ENCODE results near the gene RFNG. TPM values are rescaled to one million over a fixed set of nuclear protein-coding genes. Genes with fewer than 3 reads are reported as not detected.

RFNG gene
- total RNA-seq, 2 experiments from 2014 or later = 17.6 to 18.0 TPM

DNA sequence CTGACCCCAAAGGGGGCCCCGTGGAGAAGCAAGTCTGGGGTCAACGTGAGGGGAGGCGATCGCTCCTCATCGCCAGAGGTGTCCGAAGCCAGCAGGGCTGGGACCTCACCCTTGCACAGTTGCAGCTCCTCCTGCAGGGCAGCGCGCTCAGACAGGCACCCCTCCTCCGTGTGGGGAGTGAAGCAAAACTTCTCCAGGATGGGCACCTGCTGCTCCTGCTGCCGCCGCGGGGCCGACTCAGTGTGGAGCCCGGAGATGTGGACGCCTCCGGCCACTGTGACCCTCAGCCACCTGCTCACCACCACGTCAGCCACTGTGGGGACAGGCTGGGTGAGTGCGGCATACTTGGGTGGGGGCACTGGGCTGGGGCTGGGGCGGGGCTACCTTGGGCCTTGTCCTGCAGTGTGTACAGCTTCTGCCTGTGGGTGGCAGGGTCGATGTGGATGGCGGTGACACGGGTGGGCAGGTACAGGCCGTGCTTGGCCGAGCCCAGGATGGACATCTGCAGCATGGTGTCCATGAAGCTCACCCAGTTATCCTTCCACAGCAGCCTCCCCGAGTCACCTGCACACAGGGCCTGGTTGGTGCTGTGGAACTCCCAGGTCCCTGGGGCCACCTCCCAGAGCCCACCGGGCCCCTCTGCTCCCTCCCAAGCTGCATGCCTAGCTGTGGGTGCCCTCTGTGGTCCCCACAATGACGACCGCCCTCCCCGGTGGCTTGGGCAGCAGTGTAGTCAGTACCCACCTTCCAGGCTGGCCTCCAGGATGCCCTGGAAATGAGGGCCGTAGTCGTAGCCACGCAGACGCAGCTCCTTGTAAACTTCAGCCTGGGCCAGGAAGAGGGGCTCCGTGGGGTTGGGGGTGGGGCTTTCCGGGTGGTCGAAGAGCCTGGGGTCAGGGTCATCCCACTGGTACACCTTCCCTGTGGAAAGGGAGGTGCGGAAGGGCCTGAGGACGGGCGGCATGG is 35.6 kb upstream of the RFNG start:
- Mint-ChIP-seq H3K4me3 (no peak overlapping the region), H3K4me1 (ENCODE audit: low read depth) (no peaks in the 10 kb centered on the region), H3K9me3 (no peaks in the 10 kb centered on the region), H3K27me3 (ENCODE audit: low read depth) (no peaks in the 10 kb centered on the region), H3K27ac (no peak overlapping the region), H3K36me3 (ENCODE audit: low read depth) (peaks cover 25% of the 10 kb centered on the region)
- CTCF ChIA-PET = no interaction called here
- intact Hi-C loops (cut with micrococcal nuclease) = no loop called here
- no peak for DNase-seq

DNA sequence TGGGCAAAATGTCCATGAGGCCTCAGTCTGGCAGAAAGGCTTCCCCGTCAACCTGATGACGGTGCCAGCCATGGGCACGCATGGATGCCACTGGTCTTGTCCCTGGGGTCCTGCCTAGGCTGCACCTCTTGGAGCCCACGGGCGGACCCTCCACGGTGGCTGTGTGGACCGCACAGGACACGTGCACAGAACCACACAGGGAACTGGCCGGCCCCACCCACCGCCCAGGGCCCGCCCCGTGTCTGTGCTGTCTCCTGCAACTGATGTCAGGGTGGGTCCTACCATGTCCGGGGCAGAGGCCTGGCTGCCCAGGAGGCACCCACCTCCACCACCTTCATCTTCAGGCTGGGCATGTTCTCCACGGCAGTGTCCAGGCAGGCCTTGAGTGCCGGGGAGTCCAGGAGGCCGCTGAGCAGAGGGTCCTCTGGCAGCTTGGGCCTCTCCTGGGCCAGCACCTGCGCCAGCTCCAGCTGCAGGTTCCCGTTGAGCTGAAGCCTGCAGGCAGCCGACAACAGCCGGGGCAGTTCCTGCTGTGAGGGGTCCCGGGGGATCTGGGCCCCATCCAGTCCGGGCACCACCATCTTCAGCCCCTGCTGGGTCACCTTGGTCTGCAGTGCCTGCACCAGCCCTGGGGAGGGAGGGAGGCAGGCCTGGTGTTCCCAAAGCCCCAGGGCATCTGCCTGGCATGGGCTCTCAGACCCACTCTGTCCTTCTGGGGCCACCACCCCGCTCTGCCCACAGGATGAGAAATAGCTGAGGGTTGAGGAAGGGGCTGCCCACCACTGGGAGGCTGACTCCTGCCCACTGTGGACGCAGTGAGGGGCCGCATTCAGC is 34.5 kb upstream of the RFNG start:
- intact Hi-C loops (cut with micrococcal nuclease) = no loop called here
- Mint-ChIP-seq H3K36me3 (ENCODE audit: low read depth) (peaks cover 30% of the 10 kb centered on the region), H3K9me3 (no peaks in the 10 kb centered on the region), H3K27me3 (ENCODE audit: low read depth) (no peaks in the 10 kb centered on the region), H3K4me1 (ENCODE audit: low read depth) (no peaks in the 10 kb centered on the region), H3K27ac (no peak overlapping the region), H3K4me3 (no peak overlapping the region)
- DNase-seq = no peak
- CTCF ChIA-PET = no interaction called here

DNA sequence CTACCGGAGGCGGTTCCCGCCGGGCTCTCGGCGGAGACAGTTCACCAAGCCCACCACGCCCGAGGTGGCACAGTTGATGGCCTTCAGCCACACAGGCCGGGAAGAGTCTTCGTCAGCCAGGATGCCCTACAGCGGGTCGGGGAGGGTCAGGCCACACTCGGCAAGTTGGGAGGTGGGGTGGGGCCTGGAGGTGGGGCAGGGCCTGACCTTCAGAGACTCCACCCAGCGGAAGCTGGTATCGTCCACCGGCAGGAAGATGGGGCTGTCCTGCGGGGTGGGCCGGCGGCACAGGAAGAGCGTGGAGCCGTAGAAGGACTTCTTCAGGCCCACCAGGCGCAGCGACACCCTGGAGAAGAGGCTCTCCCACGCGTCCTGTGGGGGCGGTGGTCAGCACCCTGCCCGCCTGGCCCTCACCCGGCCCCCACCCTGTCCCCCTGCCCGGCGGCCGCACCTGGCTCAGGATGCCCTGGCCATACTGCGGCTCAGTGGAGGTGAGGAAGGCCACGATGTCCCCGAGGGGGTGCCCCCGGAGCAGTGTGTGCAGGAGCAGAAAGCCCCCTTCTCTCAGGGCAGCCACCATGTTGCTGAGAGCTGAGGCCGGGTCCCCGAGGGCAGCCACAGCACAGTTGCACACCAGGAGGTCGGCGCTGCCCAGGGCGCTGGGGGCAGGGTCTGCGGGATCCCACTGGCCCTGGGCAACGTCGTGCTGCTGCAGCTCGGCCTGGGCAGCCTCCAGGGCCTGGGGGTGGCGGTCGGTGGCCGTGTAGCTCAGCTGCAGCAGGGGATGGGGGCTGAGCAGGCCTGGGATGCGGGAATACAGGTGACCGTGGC is 33.6 kb upstream of the RFNG start:
- intact Hi-C loops (cut with micrococcal nuclease) = no loop called here
- H3K36me3 Mint-ChIP-seq (ENCODE audit: low read depth) = peaks cover 26% of the 10 kb centered on the region
- H3K27me3 Mint-ChIP-seq (ENCODE audit: low read depth) = no peaks in the 10 kb centered on the region
- CTCF ChIA-PET = no interaction called here
- H3K4me1 Mint-ChIP-seq (ENCODE audit: low read depth) = no peaks in the 10 kb centered on the region
- H3K9me3 Mint-ChIP-seq = no peaks in the 10 kb centered on the region
- DNase-seq = no peak
- no peak overlapping the region for H3K4me3 Mint-ChIP-seq
- H3K27ac Mint-ChIP-seq = no peak overlapping the region

DNA sequence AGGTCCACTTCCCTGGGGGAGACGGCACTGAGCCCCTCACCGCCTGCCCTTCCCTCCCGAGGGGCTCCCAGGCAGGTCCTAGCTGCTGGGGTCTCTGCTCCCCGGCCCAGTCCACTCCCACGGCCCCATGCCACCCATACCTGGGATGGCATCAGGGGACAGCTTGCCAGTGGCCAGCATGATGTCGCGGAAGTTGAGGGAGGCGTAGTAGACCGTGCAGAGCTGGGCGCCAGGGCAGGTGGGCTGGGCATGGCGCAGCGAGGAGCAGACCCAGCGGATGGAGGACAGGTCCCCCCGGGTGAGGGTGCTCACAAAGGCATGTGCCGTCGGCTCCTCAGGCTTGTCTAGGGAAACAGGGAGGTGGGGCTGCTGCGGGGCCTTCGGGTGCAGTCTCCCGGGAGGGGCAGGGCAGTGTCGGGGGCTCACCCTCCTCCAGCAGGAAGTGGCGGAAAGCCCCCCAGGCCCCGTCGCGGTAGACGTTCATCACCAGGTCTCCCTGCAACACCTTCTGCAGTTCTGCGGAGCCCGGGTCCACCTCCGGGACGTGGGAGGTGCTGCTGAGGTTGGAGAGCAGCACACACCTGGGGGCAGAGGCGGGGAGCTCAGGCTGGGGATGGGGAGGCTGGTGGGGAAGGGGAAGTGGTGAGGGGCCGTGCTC is 32.9 kb upstream of the RFNG start:
- peaks cover 32% of the 10 kb centered on the region for H3K36me3 Mint-ChIP-seq (ENCODE audit: low read depth)
- intact Hi-C loops (cut with micrococcal nuclease) = no loop called here
- H3K4me1 Mint-ChIP-seq (ENCODE audit: low read depth) = no peaks in the 10 kb centered on the region
- H3K27ac Mint-ChIP-seq = no peak overlapping the region
- no peaks in the 10 kb centered on the region for H3K27me3 Mint-ChIP-seq (ENCODE audit: low read depth)
- no peak for DNase-seq
- CTCF ChIA-PET = no interaction called here
- no peaks in the 10 kb centered on the region for H3K9me3 Mint-ChIP-seq
- H3K4me3 Mint-ChIP-seq = no peak overlapping the region

DNA sequence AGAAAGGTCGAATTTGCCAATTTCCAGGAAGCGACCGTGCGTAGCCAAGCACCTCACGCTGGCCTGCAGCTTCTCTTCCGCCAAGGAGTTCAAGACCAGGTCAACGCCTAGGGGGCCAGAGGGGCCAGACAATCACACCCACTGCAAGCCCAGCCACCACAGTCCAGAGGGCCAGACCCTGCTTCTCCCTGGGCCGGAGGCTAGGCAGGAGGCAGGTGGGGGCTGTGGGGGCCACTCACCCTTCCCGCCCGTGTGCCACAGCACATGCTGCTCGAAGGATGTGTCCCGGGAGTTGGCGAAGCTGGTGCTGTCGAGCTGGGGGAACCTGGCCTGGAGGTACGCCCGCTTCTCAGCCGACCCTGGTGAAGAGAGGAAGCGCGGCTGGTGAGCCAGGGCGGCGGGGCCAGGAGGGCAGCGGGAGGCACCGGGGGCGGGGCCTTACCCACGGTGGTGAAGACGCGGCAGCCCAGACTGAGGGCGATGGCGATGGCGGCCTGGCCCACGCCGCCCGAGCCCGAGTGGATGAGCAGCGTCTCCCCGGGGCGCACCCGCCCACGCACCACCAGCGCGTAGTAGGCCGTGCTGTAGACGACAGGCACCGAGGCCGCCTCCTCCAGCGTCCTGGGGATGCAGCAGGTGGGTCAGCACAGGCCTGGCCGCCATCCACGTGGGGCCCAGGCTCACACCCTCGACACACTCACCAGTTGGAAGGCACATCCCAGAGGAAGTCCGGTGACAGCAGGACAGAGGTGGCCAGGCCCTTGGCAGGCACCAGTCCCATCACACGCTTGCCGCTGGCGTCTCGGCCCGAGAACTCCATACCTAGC is 32.1 kb upstream of the RFNG start:
- intact Hi-C loops (cut with micrococcal nuclease) = no loop called here
- no peaks in the 10 kb centered on the region for H3K27me3 Mint-ChIP-seq (ENCODE audit: low read depth)
- DNase-seq = no peak
- peaks cover 36% of the 10 kb centered on the region for H3K36me3 Mint-ChIP-seq (ENCODE audit: low read depth)
- no peaks in the 10 kb centered on the region for H3K9me3 Mint-ChIP-seq
- H3K4me1 Mint-ChIP-seq (ENCODE audit: low read depth) = no peaks in the 10 kb centered on the region
- CTCF ChIA-PET = no interaction called here
- no peak overlapping the region for H3K4me3 Mint-ChIP-seq
- H3K27ac Mint-ChIP-seq = no peak overlapping the region

DNA sequence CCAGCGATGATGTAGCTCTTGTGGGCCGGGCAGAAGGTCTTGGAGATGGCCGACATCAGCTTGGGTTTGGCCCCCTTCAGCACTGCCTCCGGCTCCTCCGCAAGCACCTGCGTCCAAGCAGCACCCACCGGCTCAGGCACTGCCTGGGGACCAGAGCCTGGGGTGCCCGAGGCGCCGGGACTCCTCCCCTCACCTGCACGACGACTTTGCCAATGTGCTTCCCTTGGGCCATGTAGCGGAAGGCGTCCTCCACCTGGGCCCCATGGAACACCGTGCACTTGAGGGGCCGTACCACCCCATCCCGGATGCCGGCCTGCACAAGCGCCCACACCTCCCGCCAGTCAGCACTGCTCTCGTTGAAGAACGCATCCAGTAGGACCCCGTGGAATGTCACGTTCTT is 31.4 kb upstream of the RFNG start:
- Mint-ChIP-seq H3K9me3 (no peaks in the 10 kb centered on the region), H3K36me3 (ENCODE audit: low read depth) (peaks cover 35% of the 10 kb centered on the region), H3K4me3 (no peak overlapping the region), H3K27me3 (ENCODE audit: low read depth) (no peaks in the 10 kb centered on the region), H3K4me1 (ENCODE audit: low read depth) (no peaks in the 10 kb centered on the region), H3K27ac (no peak overlapping the region)
- CTCF ChIA-PET = no interaction called here
- intact Hi-C loops (cut with micrococcal nuclease) = no loop called here
- DNase-seq = no peak

DNA sequence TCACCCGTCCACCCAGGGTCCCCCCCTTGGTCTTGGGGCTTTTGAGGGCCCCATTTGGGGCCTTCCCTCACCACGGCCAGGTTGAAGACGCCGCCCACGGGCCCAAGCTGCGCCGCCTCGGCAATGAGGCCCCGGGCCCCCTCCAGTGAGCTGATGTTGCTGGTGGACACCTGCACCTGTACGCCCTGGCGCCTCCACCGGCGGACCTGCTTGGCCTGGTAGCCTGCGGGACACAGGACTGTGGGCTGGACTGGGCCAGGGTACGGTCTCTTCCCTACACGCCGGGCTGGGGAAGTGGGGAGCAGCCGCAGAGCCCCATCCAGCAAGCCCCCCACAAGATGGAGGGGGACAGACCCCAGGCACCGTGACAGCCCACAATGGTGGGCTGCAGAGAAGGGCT is 30.8 kb upstream of the RFNG start:
- Mint-ChIP-seq H3K4me1 (ENCODE audit: low read depth) (no peaks in the 10 kb centered on the region), H3K36me3 (ENCODE audit: low read depth) (peaks cover 34% of the 10 kb centered on the region)

DNA sequence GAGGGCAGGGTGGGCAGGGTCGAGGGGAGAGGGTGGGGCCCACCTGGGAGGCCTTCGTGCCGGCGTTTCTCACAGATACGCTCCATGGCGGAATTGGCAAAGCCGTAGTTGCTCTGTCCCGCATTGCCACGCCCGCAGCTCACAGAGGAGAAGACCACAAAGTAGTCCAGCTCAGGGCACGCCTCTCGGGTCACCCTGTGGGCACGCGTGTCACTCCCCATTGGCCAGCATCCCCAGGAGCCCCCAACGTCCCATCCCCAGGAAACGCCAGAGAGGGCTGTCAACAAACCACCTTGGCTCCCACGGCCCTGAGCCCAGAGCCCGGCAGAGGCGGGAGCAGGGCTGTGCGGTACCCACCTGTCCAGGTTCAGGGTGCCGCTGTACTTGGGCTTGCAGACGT is 30.4 kb upstream of the RFNG start:
- Mint-ChIP-seq H3K9me3 (no peaks in the 10 kb centered on the region), H3K4me1 (ENCODE audit: low read depth) (no peaks in the 10 kb centered on the region), H3K27ac (no peak overlapping the region), H3K4me3 (no peak overlapping the region), H3K36me3 (ENCODE audit: low read depth) (peaks cover 34% of the 10 kb centered on the region), H3K27me3 (ENCODE audit: low read depth) (no peaks in the 10 kb centered on the region)
- CTCF ChIA-PET = no interaction called here
- intact Hi-C loops (cut with micrococcal nuclease) = no loop called here
- DNase-seq = no peak

More for the DNA sequence above, 30.8 kb upstream of the RFNG start:
- no peak for DNase-seq
- Mint-ChIP-seq H3K27me3 (ENCODE audit: low read depth) (no peaks in the 10 kb centered on the region), H3K27ac (no peak overlapping the region), H3K9me3 (no peaks in the 10 kb centered on the region), H3K4me3 (no peak overlapping the region)
- intact Hi-C loops (cut with micrococcal nuclease) = no loop called here
- CTCF ChIA-PET = no interaction called here

DNA sequence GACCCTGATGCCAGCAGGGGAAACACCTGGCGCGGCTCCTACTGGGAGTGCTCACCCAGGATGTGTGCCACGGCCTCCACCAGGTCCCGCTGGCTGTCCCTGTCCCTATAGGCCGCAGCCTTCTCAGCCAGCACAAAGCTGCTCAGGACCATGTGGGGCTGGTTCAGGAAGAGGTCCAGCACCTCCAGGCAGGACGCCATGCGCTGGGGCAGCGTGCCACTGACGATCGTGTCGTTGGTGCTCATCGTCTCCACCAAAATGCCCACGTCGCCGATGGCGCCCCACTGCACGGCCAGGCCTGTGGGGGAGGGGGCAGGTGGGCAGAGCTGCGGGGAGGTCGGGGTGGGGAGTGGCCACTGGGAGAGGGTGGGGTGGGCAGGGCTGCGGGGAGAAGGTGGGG is 29.9 kb upstream of the RFNG start:
- Mint-ChIP-seq H3K27ac (no peak overlapping the region), H3K4me1 (ENCODE audit: low read depth) (no peaks in the 10 kb centered on the region), H3K9me3 (no peaks in the 10 kb centered on the region), H3K27me3 (ENCODE audit: low read depth) (no peaks in the 10 kb centered on the region), H3K36me3 (ENCODE audit: low read depth) (peaks cover 34% of the 10 kb centered on the region), H3K4me3 (no peak overlapping the region)
- intact Hi-C loops (cut with micrococcal nuclease) = no loop called here
- DNase-seq = no peak
- CTCF ChIA-PET = no interaction called here

DNA sequence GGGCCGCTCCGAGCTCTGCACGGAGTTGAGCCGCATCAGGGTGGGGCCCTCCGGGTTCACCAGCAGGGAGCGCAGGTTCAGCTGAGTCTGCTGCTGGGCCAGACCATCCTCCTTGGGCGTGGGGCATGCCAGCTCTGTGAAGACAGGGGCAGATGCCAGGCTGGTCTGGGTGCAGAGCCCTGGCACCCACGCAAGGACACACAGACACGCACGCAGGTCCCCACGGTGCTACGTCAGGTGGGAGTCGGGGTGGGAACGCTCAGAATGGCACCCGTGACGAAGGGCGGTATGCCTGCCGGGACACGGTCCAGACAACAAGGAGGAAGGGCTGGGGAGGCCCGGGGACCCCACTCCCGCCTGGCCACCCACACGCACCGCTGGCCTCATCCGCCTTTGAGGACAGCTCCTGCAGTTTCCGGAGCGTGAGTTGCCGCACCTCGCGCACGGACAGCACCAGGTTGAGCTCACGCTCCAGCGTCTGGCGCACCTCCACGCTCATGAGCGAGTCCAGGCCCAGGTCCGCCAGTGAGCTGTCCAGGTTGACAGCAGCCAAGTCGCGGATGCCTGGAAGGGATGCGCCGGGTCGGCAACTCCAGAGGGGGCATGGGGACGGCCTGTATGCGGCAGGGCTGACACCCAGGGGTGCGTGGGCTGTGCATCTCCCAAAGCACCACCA is 29.3 kb upstream of the RFNG start:
- H3K9me3 Mint-ChIP-seq = no peaks in the 10 kb centered on the region
- H3K36me3 Mint-ChIP-seq (ENCODE audit: low read depth) = peaks cover 34% of the 10 kb centered on the region
- no peak overlapping the region for H3K27ac Mint-ChIP-seq
- intact Hi-C loops (cut with micrococcal nuclease) = no loop called here
- H3K4me1 Mint-ChIP-seq (ENCODE audit: low read depth) = no peaks in the 10 kb centered on the region
- H3K27me3 Mint-ChIP-seq (ENCODE audit: low read depth) = no peaks in the 10 kb centered on the region
- CTCF ChIA-PET = no interaction called here
- no peak for DNase-seq
- no peak overlapping the region for H3K4me3 Mint-ChIP-seq
